Fibroblast of skin of abdomen (primary cell): Measurements from ENCODE around the gene ADGRG3.

ENCODE experiments used
- DNase-seq: peaks from one replicate; pipeline ENCODE4 v3.0.0-alpha.2; 2013

The ADGRG3 gene

DNA sequence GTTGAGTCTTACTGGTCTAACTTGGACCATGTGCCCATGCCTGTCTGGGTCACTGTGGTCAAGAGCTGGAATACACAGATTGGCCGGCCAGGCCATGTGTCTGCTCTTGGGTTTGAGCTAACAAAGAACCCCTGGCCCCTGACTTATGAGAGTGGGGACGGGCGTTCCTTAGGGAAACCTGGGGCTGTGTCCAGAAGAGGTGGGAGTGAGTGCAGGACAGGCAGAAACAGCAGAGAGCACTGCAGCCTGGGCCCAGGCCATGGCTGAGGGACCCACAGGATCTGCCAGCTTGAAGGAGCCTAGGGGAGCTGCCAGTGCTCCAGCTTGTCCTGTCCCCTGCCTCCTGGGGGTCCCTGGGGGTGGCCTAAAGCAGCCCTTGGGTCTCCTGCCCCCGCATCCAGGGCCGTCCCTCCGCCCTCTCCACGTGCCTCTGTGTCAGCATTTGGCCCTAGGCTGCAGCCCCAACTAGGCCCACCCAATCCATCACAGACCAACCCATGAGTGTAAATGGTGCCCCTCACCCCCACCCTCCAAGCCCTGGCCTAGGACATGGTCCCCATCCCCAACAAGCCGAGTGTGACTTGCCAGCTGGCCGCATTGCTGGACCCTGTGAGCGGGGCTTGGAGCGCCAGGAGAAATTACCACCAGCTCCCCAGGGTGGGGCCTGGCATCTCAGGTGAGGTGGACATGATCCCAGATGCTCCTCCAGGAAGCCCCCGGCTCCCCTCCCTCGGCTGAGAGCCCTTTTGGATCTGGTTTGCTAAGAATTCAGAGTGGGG, 14.0 kb downstream of the ADGRG3 start:
- no peak for DNase-seq

DNA sequence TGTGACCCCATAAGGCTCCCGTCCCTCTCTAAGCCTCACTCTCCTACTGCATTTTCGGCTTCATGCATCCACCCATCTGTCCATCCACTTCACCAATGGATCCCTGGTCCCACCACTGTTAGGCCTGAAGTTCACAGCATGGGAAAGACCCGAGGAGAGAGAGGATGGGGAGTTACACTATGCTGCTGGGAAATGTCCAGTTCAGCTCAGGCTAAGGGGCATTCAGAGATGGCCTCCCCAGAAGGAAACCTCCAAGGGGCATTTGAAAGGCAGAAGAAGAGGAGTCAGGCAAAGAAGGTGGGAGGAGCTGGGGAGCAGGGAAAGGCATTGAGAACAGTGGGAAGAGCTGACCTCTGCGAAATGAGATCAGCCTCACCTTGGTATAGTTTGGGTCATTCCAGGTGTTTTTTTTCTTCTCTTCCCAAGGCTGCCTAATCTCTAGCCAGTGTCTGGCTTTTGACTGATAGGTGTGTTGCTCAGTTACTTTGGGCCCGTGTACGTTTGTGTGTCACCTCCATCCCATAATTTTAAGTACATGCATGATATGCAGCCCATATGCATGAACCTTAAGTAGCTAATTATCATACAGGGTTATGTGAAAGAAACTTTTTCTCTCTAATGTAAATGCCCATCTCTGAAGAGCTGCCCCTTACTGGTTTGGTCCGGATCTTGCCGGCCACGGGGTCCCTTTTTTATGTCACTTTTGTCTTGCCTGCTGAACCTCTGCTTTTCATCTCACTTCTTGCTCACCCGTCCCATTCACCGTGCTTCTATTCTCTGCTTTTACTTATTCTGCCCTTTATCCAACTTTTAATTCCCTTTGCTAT, 14.9 kb downstream of the ADGRG3 start:
- DNase-seq = no peak

DNA sequence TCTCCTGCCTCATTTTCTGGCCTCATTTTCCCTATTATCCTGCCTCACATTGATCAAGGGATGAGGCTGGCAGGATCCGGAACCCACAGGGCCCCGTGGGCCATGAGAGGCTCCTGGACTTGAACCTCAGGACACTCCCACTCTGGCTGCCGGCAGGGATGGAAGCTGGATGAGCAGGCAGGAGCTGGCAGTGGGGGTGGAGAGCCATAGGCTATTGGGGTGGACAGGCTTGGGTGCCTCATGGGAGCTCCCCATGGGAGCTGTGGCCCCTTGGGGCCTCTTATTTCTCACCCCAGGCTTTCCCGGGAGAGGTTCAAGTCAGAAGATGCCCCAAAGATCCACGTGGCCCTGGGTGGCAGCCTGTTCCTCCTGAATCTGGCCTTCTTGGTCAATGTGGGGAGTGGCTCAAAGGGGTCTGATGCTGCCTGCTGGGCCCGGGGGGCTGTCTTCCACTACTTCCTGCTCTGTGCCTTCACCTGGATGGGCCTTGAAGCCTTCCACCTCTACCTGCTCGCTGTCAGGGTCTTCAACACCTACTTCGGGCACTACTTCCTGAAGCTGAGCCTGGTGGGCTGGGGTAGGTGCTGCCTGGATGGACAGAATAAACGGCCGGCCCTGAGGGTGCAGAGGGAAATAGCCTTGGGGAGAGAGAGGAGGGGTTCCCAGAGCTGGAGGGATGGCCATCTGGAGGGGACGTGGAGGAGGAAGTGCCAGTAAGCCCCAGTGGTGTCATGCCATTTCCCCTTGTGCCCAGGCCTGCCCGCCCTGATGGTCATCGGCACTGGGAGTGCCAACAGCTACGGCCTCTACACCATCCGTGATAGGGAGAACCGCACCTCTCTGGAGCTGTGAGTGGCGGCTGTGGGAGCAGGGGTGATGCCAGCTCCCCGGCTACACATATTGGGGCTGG, 15.8 kb downstream of the ADGRG3 start:
- DNase-seq = no peak

DNA sequence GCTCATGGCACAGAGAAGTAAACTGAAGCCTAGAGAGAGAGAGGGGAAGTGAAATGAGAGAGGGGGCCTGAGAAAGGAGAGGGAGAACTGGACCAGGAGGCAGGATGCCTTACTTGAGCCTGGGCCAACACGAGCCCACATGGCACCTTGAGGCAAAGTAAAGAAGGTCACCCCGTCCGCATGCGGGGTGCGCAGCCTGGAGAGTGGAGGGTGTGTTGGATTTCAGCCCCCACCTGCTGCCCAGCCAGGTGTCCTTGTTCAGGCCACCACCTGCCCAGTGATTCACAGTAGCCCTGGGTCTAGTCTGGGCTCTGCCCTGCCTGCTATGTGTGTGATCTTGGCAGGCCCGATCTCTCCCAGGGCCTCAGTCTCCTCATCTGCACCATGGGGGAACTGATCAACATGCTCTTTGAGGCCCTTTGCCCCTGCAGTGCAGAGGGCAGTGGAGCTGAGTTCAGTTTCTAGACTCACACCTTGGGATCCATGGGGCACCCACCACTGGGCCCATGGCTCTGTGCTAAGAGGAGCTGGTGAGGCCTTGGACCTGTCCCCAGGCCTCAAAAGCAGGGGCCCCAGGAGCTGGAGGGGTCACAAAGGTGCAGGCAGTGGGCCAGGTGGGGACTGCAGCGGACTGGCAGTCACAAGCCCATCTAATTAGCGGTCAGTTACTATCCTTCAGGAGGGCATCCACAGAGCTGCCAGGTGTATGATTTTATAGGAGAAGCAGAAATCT, 16.7 kb downstream of the ADGRG3 start:
- no peak for DNase-seq

DNA sequence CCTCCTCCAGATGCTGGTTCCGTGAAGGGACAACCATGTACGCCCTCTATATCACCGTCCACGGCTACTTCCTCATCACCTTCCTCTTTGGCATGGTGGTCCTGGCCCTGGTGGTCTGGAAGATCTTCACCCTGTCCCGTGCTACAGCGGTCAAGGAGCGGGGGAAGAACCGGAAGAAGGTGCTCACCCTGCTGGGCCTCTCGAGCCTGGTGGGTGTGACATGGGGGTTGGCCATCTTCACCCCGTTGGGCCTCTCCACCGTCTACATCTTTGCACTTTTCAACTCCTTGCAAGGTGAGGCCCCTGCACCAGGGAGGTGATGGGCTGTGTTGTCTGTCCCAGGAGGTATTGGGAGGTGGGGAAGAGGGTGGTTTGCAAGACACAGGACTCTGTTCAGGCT, 17.5 kb downstream of the ADGRG3 start:
- no peak for DNase-seq

DNA sequence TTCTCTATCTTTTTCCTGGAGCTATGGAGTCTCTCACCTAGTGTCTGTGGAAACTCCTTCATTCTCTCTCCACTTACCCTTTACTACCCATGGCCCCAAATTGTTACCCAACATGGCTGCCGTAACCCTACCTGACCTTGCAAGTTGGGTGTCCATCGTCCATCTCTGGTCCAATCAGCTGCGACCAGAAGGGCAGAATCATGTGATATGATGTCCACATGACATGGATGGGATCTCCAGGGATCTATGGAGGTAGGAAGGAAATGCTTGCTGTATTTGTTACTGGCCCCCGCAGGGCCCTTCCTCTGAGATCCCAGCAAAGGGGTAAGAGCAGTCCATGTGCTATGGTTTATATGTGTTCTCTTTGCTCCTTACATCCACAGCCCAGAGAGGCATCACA, 18.5 kb downstream of the ADGRG3 start:
- no peak for DNase-seq

DNA sequence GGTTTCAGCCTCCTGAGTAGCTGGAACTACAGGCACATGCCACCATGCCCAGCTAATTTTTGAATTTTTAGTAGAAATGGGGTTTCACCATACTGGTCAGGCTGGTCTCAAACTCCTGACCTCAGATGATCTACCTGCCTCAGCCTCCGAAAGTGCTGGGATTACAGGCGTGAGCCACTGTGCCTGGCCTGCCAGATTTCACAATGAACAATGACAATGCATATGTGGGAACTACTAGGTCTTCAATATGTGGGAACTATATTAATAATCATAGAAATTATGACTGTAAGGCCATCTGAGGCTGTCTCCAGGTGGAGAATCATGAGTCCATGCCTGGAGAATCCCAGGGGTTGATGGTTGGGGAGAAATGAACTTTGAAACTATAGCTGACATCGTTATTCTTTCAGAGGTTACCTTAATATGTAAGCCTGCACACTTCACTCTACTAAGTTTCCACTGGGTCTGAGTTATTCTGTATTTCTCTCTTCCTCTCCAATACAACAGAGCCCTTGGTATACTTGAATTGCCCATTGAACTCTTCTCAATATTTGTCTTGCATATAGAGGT, 19.3 kb downstream of the ADGRG3 start:
- DNase-seq = no peak

DNA sequence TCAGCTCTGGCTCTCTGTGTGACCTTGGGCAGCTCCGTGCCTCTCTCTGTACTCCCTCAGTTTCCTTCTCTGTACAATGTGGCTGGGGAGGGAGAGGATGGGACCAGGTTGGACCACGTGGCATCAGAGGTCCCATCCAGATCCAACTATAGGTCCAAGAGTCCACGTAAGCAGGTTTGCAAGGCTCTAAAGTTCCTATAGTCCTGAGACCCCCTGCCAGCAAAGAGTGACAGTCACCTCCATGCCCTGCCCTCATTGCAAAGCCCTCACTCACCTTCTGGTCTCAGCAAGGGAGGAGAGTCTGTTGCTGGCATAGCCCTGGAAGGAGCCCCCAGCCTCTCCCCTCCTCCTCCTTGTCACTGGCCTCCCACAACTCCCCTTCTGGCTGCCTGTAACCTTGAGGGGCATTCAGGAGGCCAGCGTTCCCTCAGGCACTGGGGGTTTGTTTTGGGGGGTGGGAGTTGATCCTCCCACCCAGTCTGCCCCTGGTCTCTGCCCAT, 20.4 kb downstream of the ADGRG3 start:
- DNase-seq = no peak

DNA sequence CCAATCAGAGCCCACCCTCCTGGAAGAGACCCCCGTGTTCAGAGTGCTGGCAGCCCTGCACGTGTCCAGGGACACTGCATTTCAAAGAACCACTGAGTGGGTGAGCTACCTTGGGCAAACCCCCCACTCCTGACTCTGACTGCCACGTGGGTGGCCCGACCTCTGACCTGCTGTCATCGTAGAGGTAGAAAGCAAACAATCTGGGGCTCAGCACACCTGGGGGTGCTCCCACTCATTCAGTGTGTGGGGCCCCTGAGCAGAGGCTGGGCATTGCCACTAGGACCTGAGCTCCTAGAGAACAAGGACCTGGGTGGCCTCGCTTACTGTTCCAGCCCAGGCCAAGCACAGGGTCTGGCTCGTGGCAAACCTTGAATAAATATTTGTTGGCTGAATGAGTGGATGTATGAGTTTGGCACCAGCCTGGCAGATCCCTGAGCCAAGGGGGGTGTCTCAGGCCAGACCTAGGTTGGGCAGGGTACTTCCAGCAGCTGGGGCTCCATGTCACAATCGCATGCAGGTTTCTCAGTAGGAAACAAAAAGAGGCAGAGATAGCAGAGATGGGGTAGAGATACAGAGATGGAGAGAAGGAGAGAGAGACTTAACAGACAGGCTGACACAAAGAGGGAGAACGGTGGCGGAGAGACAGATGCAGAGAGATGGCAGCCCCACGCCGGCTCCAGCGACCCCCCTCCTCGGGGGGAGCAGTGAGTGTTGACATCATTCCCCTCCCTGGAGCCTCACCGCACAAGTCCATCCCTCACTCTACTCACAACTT, 21.1 kb downstream of the ADGRG3 start:
- no peak for DNase-seq

DNA sequence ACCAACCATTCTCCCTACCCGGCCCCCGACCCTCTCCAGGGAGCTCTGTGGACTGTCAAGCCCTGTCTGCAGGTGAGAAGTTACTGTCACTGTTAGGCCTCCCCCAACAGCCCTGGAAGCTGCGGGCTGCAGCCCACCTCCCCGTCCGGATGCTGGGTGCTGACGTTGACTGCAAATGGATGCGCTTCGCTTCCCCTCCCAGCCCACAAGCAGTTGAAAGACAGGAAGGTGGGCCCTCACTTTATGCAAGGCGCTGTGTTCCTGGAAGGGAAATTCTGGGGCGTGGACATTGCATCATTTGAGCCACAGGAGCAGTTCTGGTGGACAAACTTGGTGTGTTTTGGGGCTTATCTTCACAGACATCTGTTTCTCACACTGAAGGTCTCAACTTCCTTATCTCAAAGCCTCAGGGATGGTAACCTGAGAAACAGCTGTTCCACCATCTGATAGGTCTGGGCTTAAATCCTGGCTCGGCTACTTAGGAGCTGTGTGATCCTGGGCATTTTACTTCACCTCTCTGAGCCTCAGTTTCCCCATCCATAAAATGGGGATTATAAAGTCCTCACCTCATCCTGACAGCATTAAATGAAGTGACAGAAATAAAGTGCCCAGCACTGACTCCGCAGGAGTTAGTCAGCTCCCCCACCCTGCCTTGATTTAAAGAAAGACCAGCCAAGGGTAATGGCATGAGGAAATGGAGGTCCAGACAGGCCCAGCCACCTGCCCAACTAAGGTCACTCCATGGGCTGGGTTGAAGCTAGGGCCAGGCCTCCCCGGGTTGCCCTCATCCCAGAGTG, 21.9 kb downstream of the ADGRG3 start:
- DNase-seq = no peak

DNA sequence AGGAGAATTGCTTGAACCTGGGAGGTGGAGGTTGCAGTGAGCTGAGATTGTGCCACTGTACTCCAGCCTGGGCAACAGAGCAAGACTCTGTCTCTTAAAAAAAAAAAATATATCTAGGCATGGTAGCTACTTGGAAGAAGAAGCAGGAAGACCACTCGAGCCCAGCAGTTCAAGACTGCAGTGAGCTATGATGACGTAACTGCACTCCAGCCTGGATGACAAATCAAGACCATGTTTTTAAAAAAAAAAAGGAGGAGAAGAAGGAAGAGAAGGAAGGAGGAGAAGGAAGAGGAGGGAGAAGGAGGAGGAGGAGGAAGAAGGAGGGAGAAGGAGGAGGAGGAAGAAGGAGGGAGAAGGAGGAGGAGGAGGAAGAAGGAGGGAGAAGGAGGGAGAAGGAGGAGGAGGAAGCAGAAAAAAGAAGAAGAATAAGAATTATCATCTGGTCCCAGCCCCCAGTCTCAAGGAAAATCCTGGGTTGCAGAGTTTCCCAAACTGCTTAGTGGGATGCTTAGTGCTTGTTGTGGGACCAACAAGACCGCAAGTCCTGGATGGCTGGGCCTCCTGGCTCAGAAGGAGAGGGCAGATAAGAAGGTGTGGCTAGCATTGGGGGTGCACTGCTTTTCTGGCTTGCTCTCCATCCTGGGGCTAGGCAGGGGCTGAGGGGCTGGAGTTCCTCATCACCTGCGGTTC, 22.8 kb downstream of the ADGRG3 start:
- peak; percentile 15 for DNase-seq

DNA sequence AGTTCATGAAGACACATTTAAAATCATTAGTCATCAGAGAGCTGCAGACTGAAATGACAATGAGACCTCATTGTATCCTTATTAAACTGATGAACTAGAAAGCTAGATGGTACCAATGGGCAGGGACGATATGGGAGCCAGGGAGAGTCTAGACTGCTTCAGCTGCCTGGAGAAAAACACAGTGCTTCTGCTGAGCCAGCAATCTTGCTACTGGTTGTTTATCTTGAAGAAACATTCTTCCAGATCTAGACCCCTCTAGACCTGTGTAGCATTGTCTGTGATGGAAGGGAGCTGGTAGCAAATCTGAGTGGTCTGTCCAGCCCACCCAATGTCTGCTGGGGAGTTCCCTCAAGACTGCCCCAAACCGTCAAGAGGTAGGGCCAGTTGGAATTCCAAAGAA, 24.5 kb downstream of the ADGRG3 start:
- DNase-seq = no peak

DNA sequence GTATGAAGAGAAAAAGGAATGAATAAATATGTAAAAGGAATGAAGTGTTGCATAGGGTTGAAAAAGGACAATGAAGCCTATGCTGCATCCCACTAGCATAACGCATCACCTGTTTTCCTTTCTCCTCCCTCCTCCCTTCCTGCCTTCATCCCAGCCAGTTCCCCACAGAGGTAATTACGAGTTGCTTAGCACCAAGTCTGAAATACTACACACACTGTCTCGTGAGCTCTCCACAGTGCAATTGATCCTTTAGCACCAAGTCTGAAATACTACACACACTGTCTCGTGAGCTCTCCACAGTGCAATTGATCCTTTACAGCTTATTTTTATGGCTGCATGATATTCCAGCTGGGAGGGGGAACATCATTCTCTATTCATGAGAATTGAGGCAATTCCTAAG, 25.4 kb downstream of the ADGRG3 start:
- DNase-seq = no peak

DNA sequence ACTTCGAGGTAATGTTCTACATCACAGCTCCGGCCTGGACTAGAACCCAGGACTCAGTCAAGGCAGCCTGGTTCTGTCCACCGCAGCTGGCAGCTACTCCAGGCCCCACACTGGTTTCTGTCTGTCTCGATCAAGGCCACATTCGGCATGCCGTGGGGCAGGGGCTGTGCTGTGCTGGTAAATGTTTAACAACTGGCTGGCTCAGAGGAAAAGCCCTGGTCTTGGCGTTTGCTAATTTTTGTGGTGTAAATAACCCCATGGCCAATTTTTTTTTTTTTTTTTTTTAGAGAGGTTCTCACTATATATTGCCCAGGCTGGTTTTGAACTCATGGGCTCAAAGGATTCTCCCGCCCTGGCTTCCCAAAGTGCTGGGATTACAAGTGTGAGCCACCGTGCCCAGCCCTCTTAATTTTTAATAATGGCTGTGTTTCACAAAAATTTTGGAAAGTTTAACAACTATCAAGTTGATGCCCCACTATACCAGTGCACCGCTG, 26.2 kb downstream of the ADGRG3 start:
- DNase-seq = no peak

DNA sequence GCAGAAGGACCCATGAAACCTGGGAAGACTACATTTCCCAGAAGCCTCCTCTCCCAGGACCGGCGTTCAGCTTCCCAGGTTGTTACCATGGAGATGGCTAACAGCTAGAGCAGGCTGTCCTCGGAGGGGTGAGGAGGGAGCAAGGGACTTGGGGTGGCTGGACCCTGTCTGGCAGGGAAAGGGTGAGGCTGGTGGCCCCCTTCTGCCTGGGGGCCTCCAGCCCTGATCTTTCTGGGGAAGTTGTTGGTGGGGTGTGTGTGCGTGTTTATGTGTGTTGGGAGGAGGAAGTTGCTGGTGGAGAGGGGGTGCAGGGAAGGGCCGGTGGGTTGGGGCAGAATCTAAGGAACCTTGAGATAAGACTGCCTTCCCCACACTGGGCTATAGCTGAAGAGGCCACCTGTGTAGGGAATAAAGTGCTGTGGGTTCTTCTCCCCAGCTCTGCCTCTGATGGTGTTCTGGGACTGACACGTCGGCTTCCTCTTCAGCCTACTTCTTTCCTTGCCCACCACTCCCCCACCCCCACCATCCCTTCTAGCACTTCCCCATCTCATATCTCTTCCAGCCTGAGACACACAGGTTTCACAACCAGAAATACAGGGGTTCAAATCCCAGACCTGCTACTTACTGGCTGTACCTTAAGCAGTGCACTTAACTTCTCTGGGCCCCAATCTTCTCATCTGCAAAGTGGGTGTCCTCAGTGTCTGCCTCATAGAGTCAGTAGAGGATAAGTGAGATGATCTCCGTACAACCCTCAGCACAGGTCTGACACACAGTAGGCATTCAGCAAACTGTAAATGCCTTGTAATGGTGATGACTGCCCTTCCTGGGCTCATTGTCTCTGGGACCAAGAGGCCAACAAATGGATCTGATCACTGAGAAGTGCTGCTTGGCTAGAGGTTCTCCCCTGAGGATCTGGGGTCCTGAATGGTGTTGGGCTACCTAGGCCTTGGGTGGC, 26.9 kb downstream of the ADGRG3 start, which contains the start of gene DRC7:
Gene DRC7 (plus strand): TSS at position 82 of the 955 bp plus-strand sequence. CDS start 3,144 bp downstream, outside the sequence.
- peak; percentile 14 for DNase-seq

DNA sequence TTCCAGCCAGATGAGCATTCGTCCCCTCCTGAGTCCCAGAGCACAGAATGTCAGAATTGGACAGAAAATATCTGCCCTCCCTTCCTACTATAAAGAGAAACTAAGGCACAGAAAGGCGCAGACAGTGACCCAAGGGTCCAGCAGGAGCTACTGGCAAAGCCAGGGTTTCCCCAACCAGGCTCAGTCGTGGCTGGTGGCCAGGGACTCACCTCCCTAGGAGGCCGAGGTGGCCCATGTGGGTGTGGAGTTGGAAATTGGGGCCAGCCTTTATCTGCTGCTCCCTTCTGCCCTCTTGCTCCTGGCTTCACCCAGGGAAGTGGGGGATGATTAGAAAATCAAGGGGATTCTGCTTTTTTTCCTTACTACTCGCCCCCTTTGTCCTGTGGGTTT, 27.6 kb downstream of the ADGRG3 start:
- no peak for DNase-seq

DNA sequence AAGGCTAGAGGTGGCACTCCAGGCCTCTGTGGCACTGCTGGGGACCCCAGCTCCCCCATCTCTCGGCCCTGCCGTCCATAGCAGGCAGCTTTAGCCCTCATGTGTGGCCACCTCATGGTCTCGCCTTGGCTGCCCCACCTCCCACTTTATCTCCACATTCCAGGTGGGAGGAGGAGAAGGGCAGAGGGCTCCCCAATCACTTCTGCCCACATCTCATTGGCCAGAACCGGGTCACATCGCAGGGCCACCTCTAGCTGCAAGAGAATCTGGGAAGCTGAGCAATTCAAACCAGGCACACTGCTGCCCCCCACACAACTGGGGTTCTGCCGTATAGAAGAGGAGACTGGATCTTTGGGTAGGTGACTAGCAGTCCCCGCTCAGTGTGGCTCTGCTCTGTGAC, 28.1 kb downstream of the ADGRG3 start:
- no peak for DNase-seq
